Left hindlimb (tissue), 1 donor: ENCODE measurements around the gene MKRN2OS.

Experiments
- DNase-seq: peaks from one replicate; pipeline ENCODE4 v3.0.0-alpha.2; 2018

MKRN2OS gene

GRCh38 chr3:12512534-12513118 lies 32.7 kb downstream of the MKRN2OS start:
- no peak for DNase-seq

- no peak for DNase-seq
These were observed 35.8 kb downstream of the MKRN2OS start for GRCh38 chr3:12509466-12509865.

GRCh38 chr3:12508291-12508700 lies 37.0 kb downstream of the MKRN2OS start:
- no peak for DNase-seq

GRCh38 chr3:12507591-12508281 lies 37.6 kb downstream of the MKRN2OS start:
- DNase-seq: peak; percentile 41

GRCh38 chr3:12506201-12506709 lies 39.0 kb downstream of the MKRN2OS start:
- DNase-seq: no peak

- no peak for DNase-seq
These were observed 42.0 kb downstream of the MKRN2OS start for GRCh38 chr3:12503126-12503957.

GRCh38 chr3:12501360-12502020 lies 43.8 kb downstream of the MKRN2OS start:
- no peak for DNase-seq

- no peak for DNase-seq
These were observed 45.8 kb downstream of the MKRN2OS start for GRCh38 chr3:12499474-12499873.

GRCh38 chr3:12496453-12496761 lies 48.9 kb downstream of the MKRN2OS start:
- no peak for DNase-seq

- no peak for DNase-seq
These were observed 49.4 kb downstream of the MKRN2OS start for GRCh38 chr3:12495749-12496452.

- no peak for DNase-seq
These were observed 54.8 kb downstream of the MKRN2OS start for GRCh38 chr3:12490547-12490946.

GRCh38 chr3:12489832-12490231 lies 55.5 kb downstream of the MKRN2OS start:
- DNase-seq: no peak
